Mesendoderm (in vitro differentiated cells): ENCODE results near the gene ZDHHC4.
A peak's percentile ranks its signal among the peaks of the same experiment; 100 is the strongest.
"Not testable (repeated sequence)": the region's sequence is repeated elsewhere in the genome, so short reads cannot be mapped to it uniquely, and the experiment has no call there.

Source experiments
- DNase-seq: peaks from one replicate; pipeline ENCODE4 v3.0.0; 2013
- H2AK5ac ChIP-seq: 2 replicates; pipeline ENCODE4 v1.6.1; 2013; ENCODE audit warnings: low read length, inconsistent platforms
- H2BK120ac ChIP-seq: 2 replicates; pipeline ENCODE4 v1.6.1; 2013; ENCODE audit warnings: low read depth, mild to moderate bottlenecking, low read length, moderate library complexity, mixed read lengths
- H2BK15ac ChIP-seq: replicated peaks from 2 replicates; pipeline ENCODE4 v1.6.1; 2013; ENCODE audit warnings: low read depth, mild to moderate bottlenecking, moderate library complexity
- H2BK5ac ChIP-seq: 2 replicates; pipeline ENCODE4 v1.6.1; 2013; ENCODE audit warnings: low read length, inconsistent platforms
- H3K18ac ChIP-seq: 2 replicates; pipeline ENCODE4 v1.6.1; 2013; ENCODE audit warnings: mild to moderate bottlenecking, low read length, mixed read lengths
- H3K23ac ChIP-seq: one replicate; pipeline ENCODE4 v1.6.1; 2013; ENCODE audit warnings: low read length
- H3K27ac ChIP-seq: 2 replicates; pipeline ENCODE4 v1.5.1; 2013; ENCODE audit warnings: low read depth, mild to moderate bottlenecking, inconsistent platforms, low read length, moderate library complexity
- H3K27me3 ChIP-seq: 2 replicates; pipeline ENCODE4 v1.6.1; 2013; ENCODE audit warnings: low read length, control low read depth, mild to moderate bottlenecking, inconsistent platforms; ENCODE audit not compliant: insufficient read depth, poor library complexity
- H3K36me3 ChIP-seq: 2 replicates; pipeline ENCODE4 v1.6.1; 2013; ENCODE audit warnings: low read length, inconsistent platforms; ENCODE audit not compliant: control insufficient read depth, insufficient read depth
- H3K4ac ChIP-seq: one replicate; pipeline ENCODE4 v1.6.1; 2013; ENCODE audit warnings: low read depth, mild to moderate bottlenecking, low read length, moderate library complexity
- H3K4me1 ChIP-seq: 2 replicates; pipeline ENCODE4 v1.6.1; 2013; ENCODE audit warnings: low read depth, low read length, inconsistent platforms; ENCODE audit not compliant: control insufficient read depth
- H3K4me2 ChIP-seq: 2 replicates; pipeline ENCODE4 v1.6.1; 2013; ENCODE audit warnings: low read length
- H3K4me3 ChIP-seq: 2 replicates; pipeline ENCODE4 v1.5.1; 2013; ENCODE audit warnings: mild to moderate bottlenecking, low read length
- H3K56ac ChIP-seq: one replicate; pipeline ENCODE4 v1.6.1; 2013; ENCODE audit warnings: low read length
- H3K79me1 ChIP-seq: 2 replicates; pipeline ENCODE4 v1.6.1; 2013; ENCODE audit warnings: low read length, inconsistent platforms
- H3K79me2 ChIP-seq: 2 replicates; pipeline ENCODE4 v1.6.1; 2013; ENCODE audit warnings: mild to moderate bottlenecking, low read length; ENCODE audit not compliant: control insufficient read depth, insufficient read depth
- H3K9ac ChIP-seq: 2 replicates; pipeline ENCODE4 v1.6.1; 2013; ENCODE audit warnings: low read length, inconsistent platforms
- H4K5ac ChIP-seq: one replicate; pipeline ENCODE4 v1.6.1; 2013; ENCODE audit warnings: low read length
- H4K8ac ChIP-seq: one replicate; pipeline ENCODE4 v1.6.1; 2013; ENCODE audit warnings: low read depth, mild to moderate bottlenecking, control low read depth, low read length, moderate library complexity
- WGBS: extraction: QIAGEN DNeasy Blood & Tissue Kit; methylation state at CpG from one replicate; pipeline ENCODE4 v1.1.7; 2013; ENCODE audit warnings: low lambda C conversion rate, missing lambda C conversion rate; ENCODE audit not compliant: insufficient coverage; ENCODE audit errors: extremely low coverage; 5-methylcytosine and 5-hydroxymethylcytosine counted together

ZDHHC4 gene

GRCh38 chr7:6567886-6568285 is 9.4 kb upstream of the ZDHHC4 start:
- Histone ChIP-seq H3K4me3 (no peak overlapping the region), H3K56ac (no peak overlapping the region), H3K79me2 (no peaks in the 10 kb centered on the region), H3K27me3 (no peaks in the 10 kb centered on the region), H2BK5ac (no peak overlapping the region), H3K4me1 (no peaks in the 10 kb centered on the region), H3K36me3 (no peaks in the 10 kb centered on the region), H3K79me1 (no peaks in the 10 kb centered on the region), H3K4me2 (no peak overlapping the region), H2BK120ac (no peak overlapping the region), H3K9ac (no peak overlapping the region), H2BK15ac (no peak overlapping the region), H3K23ac (no peak overlapping the region), H3K18ac (no peak overlapping the region), H2AK5ac (no peak overlapping the region), H4K8ac (no peak overlapping the region), H4K5ac (no peak overlapping the region), H3K4ac (no peak overlapping the region), H3K27ac (no peak overlapping the region)
- DNase-seq = no peak
- WGBS = no CpG with 5 or more reads among the region's 3 CpGs

GRCh38 chr7:6571160-6571779 is 6.0 kb upstream of the ZDHHC4 start:
- H3K79me1 ChIP-seq = no peaks in the 10 kb centered on the region
- H3K4me3 ChIP-seq = no peak overlapping the region
- no peak overlapping the region for H3K56ac ChIP-seq
- H3K4ac ChIP-seq = no peak overlapping the region
- no peak overlapping the region for H3K18ac ChIP-seq
- H2BK5ac ChIP-seq = no peak overlapping the region
- H2BK120ac ChIP-seq = no peak overlapping the region
- H3K27ac ChIP-seq = no peak overlapping the region
- no peak overlapping the region for H4K8ac ChIP-seq
- no peaks in the 10 kb centered on the region for H3K27me3 ChIP-seq
- no peak overlapping the region for H2AK5ac ChIP-seq
- no peaks in the 10 kb centered on the region for H3K79me2 ChIP-seq
- DNase-seq = no peak
- no peak overlapping the region for H3K9ac ChIP-seq
- H3K4me2 ChIP-seq = no peak overlapping the region
- no CpG with 5 or more reads among the region's 7 CpGs for WGBS
- no peak overlapping the region for H2BK15ac ChIP-seq
- no peak overlapping the region for H4K5ac ChIP-seq
- H3K4me1 ChIP-seq = no peaks in the 10 kb centered on the region
- no peak overlapping the region for H3K23ac ChIP-seq
- H3K36me3 ChIP-seq = no peaks in the 10 kb centered on the region

GRCh38 chr7:6575281-6576023 is 1.8 kb upstream of the ZDHHC4 start:
- H3K36me3 ChIP-seq = no peaks in the 10 kb centered on the region
- no peak overlapping the region for H3K27ac ChIP-seq
- H3K4me1 ChIP-seq = no peaks in the 10 kb centered on the region
- DNase-seq = no peak
- no peak overlapping the region for H3K23ac ChIP-seq
- no peak overlapping the region for H3K9ac ChIP-seq
- H4K8ac ChIP-seq = no peak overlapping the region
- H2BK5ac ChIP-seq = no peak overlapping the region
- no peak overlapping the region for H2BK120ac ChIP-seq
- WGBS = no CpG with 5 or more reads among the region's 9 CpGs
- no peak overlapping the region for H2AK5ac ChIP-seq
- H3K4me2 ChIP-seq = no peak overlapping the region
- H3K27me3 ChIP-seq = no peaks in the 10 kb centered on the region
- H3K4ac ChIP-seq = no peak overlapping the region
- H3K4me3 ChIP-seq = no peak overlapping the region
- no peak overlapping the region for H4K5ac ChIP-seq
- no peak overlapping the region for H3K18ac ChIP-seq
- H3K79me1 ChIP-seq = no peaks in the 10 kb centered on the region
- no peak overlapping the region for H2BK15ac ChIP-seq
- H3K56ac ChIP-seq = no peak overlapping the region
- no peaks in the 10 kb centered on the region for H3K79me2 ChIP-seq

GRCh38 chr7:6576024-6576866 is 1.0 kb upstream of the ZDHHC4 start:
- Histone ChIP-seq H3K36me3 (no peaks in the 10 kb centered on the region), H2BK15ac (no peak overlapping the region), H3K4me1 (no peaks in the 10 kb centered on the region), H3K27me3 (no peaks in the 10 kb centered on the region), H2BK5ac (no peak overlapping the region), H3K56ac (no peak overlapping the region), H3K9ac (no peak overlapping the region), H3K4me2 (no peak overlapping the region), H3K79me2 (no peaks in the 10 kb centered on the region), H3K18ac (no peak overlapping the region), H3K4ac (no peak overlapping the region), H3K27ac (no peak overlapping the region), H2BK120ac (no peak overlapping the region), H2AK5ac (no peak overlapping the region), H3K79me1 (no peaks in the 10 kb centered on the region), H3K4me3 (no peak overlapping the region), H4K8ac (no peak overlapping the region), H4K5ac (no peak overlapping the region), H3K23ac (no peak overlapping the region)
- DNase-seq = peak; percentile 37
- no CpG with 5 or more reads among the region's 14 CpGs for WGBS

- H4K5ac ChIP-seq, H3K4me2 ChIP-seq, H3K4me1 ChIP-seq, H3K9ac ChIP-seq, H3K4me3 ChIP-seq, H2BK15ac ChIP-seq, H2BK120ac ChIP-seq, H3K23ac ChIP-seq, H3K36me3 ChIP-seq, H3K27ac ChIP-seq, H4K8ac ChIP-seq, H3K79me2 ChIP-seq, H3K4ac ChIP-seq, H2AK5ac ChIP-seq, H3K27me3 ChIP-seq, H2BK5ac ChIP-seq, H3K79me1 ChIP-seq: not testable (repeated sequence)
- WGBS = no CpG with 5 or more reads among the region's 14 CpGs
- H3K56ac ChIP-seq = peak overlapping the region; percentile 49
- DNase-seq = peak; percentile 16
- H3K18ac ChIP-seq = peak overlapping the region; percentile 62
These were observed 336 bp upstream of the ZDHHC4 start for GRCh38 chr7:6576867-6577368.
